NCI-H2107 treated with DMSO at 0.1 percent for 48 hours (cell line): ENCODE data around the gene IFNA2.
"Not testable (repeated sequence)": the region's sequence is repeated elsewhere in the genome, so short reads cannot be mapped to it uniquely, and the experiment has no call there.

Experiments
- DNase-seq: peaks from one replicate; lab custom pipeline; 2025; ENCODE audit not compliant: unreplicated experiment; lab: John Stamatoyannopoulos, UW

The IFNA2 gene

DNA sequence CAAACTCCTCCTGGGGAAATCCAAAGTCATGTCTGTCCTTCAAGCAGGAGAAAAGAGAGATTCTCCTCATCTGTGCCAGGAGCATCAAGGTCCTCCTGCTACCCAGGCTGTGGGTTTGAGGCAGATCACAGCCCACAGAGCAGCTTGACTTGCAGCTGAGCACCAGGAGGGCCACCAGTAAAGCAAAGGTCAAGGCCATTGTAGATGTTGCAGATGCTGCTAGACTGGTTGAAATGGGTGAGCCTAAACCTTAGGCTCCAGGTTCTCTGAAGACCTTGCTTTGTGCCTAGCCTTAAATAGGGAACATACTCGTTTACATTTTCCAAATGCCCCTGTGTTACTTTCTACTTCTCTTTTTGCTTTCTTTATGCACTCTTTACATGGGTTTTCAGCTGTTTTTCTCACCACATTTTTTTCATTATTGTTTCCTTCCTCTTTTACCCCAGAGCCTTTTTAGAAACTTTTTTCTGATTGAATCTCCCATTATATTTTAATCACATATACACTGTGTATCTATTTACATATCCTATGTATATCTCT is at the start of gene IFNA2:
IFNA2 (minus strand) TSS at position 268 of the 540 bp plus-strand sequence; CDS start at position 199, 69 bp downstream.
- no peak for DNase-seq

DNA sequence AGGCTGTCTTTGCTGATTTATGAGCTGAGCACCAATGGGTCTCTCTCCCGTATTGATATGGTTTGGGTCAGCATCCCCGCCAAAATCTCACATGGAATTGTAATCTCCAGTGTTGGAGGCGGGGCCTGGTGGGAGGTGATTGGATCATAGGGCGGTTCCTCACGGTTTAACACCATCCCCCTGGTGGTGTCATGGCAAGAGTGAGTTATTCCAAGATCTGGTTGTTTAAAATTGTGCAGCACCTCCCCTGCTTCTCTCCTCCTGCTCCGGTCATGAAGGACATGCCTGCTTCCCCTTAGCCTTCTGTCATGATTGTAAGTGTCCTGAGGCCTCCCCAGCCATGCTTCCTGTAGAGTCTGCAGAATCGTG is 49.8 kb upstream of the IFNA2 start:
- not testable (repeated sequence) for DNase-seq

DNA sequence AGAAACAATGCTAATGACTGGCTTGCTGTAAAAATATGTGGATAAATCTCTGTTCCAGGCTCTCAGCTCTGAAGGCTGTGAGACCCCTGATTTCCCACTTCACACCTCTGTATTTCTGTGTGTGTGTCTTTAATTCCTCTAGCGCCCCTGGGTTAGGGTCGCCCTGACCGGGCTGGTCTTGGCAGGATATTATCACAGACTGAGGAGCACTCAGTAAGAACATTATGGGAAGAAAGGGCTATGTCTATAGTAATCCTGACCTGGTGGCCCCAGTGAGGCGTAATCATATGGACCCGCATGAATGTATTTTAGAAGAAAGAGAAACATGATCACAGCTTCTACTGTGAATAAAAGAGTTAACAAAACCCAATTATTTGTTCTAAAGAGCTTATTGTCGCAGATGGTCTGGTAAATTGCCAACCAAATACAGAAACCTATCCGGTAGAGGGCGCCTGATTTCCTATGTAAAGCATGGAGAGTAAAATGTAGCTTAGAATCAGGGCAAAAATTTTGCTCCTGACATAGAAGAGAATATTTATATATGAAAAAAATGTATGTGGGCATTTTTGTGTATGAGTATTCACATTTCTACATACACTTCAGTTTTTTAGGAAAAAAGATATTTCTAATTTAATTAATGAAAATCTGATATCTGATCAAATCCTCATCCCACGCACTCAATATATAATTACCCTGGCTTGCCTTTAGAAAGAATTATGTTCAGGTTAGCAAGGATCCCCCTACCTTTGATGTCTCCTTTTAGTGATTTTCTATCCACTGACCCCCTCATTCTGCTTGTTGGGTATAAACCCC is 49.2 kb upstream of the IFNA2 start:
- peak; percentile 19 for DNase-seq

DNA sequence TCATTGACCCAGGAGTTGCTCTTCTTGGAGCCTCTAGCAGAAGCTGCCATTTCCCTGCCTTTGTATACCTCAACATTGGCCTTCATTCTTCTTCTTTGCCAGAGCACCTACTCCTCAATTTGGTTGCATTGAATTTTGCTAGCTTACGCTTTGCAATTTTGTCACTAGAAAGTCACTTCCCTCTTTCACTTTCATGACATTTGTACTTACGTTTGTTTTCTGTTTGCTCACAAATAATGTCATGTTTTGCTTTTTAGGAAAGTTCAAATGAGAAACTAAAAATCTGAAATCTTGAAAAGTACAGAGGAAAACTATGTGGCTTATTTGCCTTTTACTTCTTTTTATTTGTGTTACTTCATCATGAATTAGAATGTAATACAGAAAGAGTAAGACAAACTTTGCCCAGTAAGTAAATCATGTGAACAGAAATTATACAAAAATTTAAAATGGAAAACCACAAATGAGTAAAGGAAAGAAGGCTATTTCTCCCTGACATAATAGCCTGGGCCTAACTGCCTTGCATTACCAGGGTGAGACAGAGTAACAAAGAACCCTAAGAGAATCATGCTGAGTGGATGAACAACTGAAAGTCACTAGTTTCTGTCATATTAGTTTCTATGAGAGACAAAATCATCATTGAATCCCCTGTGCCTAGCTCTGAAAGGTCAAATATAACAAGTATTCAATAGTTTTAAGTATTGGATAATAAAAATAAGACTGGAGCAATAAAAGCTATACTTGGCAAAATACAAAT is 47.7 kb upstream of the IFNA2 start:
- no peak for DNase-seq

DNA sequence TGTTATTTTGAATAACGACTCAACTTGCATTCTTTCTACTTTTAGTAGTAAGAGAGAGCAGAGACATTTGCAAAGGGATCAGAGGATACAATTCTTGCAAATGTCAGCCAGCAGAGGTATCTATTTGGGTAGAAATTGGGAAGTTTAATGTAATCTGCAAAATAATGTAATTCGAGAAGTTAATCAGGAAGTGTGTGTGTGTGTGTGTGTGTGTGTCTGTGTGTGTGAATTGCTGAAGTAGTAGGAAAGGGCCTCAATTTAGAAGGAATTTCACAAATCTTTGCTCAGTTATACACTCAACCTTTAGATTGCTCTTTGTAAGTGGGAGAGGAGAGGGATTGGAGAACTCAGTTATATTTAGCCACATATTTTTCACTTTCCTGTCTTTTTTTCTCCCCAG is 44.0 kb upstream of the IFNA2 start:
- DNase-seq, result no peak

DNA sequence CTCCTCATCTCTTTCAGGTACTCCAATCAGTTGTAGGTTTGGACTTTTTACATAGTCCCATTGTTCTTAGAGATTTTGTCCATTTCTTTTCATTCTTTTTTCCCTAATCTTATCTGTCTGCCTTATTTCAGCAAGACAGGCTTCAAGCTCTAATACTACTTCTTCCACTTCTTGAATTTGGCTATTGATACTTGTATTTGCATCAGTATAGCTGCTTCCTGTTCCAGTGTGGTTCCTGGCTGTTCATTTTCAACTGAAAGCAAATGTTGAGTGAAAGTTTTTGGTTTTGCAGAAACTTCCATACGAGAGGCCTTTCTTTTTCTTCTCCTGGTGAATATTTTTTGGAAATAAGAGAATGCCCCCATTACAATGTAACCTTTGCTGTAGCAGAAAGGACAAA is 43.0 kb upstream of the IFNA2 start:
- DNase-seq, result no peak

DNA sequence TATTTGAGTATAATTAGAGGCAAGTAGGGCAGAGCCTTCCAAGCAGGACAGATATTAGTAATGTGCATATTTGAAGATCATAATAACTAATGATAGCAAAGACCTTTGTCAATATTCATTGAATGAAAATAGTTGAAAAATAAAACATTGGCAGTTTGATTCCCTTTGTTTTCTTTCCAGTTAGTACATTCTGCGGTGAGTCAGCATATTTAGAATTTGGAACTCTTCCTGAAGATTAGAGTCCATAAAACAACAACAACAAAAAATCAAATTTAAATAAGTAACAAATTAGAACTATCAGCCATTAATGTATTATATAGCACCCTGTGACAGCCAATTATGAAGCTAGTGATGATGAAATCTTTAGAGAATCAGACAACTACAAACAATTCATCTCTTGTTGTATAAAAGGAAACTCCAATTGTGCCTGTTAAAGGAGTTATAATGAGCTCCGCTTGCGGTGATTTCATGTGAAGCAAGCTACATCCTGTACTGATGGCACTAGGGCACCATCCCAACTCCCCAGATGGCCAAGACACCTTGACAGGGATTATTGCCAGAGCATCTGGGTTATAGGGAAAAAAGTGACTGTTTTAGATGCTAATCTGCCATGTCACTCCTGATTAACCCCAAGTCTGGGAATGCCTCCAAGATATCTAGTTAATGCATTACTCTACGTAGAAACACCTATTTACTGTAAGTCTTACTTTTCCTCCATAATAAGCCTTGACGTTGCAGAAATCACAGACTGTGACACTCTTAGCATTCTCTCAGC is 30.5 kb upstream of the IFNA2 start:
- no peak for DNase-seq

DNA sequence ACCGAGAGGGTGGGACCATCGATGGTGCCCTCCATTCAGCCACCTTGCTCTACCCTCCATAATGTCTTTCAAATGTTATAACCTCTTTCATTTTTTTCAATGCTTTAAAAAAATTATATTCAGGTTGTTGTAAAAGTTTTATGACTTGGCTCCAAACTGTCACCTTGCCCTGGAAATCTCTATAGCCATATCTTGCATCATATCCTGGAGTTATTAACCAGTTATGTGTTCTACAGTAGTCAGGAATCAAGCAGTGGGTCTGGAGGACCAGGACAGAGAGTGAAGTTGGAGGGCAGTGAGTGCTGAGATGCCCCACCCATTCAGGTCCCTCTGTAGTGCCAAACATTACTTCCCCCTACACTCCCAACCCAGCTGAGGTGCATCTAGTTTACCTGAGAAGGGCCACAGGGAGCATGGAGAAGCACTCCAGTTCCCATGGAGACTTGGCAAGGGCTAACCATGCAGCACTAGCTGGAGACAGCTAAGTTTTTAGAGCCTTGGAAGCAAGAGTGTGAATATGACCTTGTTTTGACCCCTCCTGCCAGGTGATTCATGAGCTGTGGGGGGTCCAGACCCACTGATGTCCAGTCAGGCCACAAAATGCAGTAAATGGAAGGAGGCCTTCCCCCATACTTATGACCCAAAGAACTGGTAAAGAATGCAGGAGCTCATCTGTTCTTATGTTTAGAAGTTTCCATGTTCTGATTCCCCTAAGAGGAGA is 29.2 kb upstream of the IFNA2 start:
- DNase-seq, result no peak

DNA sequence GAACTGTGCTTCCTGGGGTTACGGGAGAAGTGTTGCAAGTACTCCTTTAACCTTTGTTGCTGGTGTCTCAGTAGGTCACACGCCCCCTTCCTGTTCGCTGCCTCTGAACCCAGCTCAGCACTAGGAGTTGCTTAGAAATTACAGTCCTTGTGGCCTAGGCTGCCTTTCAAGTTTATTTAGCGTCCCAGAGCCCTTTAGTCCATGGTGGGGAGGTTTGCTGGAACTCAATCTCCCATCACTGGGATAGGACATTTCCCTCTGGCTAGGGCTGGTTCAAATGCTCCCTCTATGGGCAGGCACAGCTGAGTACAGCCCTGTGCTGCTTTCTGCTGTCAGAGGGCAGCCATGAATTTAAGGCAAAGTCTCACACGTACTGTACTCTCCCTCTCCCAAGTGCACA is 28.4 kb upstream of the IFNA2 start:
- no peak for DNase-seq

DNA sequence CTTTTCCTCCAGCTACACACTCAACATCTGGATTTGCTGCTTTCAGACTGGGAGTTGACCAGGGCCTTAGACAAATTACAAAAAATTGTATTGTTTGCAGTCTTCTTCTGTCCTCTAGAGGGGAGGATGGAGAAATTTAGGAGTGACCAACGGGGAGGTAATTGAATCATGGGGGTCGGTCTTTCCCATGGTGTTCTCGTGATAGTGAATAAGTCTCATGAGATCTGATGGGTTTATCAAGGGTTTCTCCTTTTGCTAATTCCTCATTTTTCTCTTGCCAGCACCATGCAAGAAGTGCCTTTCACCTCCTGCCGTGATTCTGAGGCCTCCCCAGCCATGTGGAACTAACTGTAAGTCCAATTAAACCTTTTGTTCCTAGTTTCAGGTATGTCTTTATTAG is 28.0 kb upstream of the IFNA2 start:
- DNase-seq, result no peak

DNA sequence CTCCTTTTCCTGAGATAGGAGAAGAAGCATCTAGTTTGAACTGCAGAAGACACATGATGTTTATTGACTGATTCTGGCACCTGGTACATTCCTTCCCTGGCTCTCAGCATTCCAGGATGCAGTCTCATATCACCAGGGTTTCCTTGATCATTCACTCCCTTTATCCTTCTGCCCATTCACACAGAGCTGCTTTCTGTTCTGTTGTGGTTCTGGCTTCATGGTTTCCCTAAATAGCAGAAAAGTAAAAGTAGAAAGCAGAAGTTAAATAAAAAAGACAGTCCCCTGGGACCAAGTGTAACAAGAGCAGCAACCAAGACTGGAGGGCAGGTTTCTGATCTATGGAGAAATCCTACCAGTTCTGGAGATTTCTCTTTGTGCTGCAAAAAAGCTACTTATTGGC is 26.9 kb upstream of the IFNA2 start:
- DNase-seq, result no peak

DNA sequence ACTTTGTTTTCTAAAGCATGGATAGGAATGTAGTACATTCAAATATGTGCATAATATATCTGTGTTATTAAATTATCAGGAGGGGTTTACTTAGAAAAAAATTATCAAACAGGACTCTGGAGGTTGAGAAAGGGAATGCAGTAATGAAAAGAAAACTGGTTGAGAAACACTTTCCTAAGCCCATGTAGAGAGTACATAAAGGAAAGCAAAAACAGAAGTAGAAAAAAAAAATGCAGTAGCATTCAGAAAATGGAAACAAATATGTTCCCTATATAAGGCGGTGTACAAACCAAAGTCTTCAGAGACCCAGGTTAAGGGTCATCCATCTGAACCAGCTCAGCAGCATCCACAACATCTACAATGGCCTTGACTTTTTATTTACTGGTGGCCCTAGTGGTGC is 23.6 kb upstream of the IFNA2 start, which contains the start of gene IFNA8:
IFNA8 (plus strand) TSS at position 301 of the 400 bp plus-strand sequence; CDS start at position 361, 60 bp downstream.
- no peak for DNase-seq

DNA sequence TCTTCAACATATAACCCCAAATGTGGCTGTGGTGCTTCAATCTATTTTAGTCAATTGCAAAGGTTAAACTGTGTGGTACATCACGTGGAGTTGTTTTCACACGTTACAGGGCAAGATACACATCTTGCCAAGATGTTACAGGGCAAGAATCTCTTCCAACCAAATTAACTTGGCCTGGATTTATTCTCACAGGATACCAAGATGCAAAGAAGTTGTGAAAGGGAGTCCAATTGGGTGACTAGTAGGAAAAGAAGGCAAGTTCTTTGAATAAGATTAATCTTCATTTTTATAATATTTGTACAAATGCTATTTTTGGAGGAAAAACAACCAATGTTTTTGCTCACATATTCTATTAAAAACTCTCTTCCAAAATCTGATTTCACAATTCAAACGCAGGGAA is 18.9 kb upstream of the IFNA2 start:
- no peak for DNase-seq

DNA sequence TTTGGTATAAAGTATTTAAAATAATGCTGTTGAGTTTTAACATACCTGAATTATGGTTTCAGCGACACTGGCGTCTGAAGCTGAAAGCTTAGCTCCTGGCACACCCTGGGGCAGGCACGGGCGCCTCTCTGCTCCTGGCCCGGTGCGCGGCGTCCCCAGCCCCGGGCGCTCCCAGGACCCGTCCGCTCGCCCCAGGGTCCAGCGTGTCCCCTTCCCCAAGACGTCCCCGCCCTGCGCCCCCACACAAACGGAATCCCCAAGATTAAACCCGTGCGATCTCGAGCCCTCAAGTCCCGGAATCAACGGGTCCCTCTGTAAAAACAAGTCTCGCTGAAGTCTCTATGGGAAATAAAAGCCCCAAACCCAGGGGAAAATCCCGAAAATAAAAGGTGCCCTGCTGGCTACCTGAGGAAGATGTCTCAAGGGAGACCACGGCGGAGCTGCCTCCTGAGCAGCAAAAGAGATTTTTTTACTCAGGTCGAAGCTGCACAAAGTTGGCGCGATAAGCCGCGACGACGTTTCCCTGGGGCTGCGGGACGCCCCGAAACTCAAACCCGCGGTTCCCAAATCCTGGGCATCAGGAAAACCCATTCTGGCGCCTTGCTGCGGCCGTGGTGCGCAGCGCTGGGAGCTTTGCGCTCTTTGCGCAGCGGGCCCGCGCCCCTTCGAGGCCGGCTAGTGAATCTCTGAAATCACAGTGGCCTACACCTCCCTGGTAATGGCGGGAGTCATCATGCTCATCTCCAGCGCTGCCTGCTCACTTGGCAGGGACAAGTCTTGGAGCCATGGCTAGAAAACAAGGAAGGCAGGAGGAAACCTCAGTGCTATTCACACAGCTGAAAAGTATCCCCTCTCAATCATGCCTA is 17.4 kb upstream of the IFNA2 start:
- DNase-seq, result no peak

DNA sequence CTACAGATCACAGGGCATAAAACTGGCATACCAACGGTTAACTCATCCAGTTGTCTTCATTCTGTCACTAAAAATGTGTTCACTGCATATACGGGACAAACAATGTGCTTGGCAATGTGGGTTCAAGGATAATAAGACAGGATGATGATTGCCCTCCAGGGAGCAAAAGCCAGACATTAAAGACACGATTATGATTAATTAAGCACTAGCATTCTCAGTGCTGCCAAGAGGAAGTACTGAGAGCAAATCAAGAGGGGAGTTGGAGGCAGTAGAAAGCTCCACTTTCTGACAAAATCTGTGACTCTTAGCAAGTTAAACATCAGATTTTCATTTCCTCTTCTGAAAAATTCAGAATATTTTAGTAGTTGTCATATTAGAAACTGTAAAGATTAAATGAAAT is 14.8 kb upstream of the IFNA2 start:
- no peak for DNase-seq

DNA sequence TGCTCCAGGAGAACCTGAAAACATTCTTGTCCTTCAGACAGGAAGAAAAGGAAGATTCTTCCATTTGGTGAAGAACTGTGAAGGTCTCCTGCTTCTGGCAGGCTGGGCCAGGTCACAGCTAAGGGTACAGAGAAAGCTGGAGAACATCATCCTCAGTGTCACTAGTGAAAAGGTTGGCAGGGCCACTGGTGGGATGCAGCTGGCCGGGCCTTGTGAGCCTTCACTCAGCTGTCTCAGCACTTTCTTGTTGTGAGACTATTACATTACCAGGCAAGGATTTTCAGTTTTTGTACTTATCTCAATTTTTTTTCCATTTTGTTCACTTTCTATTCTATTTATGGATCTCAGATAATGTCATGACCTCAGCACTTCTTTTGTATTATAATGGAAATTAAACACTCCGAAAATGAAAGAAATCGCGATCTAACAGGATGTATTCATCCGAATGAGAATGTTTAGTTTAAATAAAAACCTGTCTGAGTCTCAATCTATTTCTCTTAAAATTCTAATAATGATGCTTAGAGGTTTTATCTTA is 13.8 kb upstream of the IFNA2 start:
- no peak for DNase-seq

DNA sequence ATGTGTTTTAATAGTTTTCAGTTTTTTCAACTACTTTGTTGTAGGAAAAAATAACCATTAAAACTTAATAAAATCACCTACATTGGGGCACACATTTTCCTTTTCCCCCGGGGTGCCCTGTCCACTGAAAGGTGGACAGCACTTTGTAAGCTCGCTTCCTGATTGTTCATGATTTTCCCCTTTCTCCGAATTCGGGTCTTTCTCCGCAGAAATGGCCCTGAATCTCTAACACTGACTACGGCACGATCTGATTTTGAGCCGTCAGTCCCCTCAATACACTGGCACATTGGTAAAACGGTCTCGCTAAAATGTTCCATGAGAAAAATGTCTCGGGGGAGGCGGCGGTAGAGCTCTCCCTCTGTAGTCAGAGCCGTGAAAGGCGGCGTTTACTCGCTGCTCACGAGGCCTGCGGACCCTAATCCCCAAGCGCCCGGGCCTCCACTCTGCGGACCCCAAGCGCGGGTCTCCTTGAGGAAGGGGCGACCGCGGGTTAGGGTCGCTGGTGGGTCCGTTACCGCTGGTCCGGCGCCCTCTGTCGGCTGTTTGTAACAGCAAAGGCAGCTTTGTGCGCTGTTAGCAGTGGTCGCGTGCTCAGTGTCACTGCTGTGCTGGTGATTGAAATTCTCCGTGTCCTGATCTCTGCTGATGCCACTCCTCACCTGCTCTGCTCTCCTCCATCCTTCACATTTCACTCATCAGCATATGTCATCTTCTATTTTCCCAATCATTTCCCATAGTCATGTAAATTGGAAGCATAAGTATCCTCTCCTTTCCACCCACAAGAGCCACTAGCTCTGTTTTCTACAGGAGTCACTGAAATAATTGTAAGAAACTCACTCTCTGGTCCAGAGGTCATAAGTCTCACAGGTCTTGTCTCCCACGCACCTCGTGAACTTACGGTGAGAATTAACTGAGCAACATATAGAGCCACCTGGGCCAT is 10.8 kb upstream of the IFNA2 start:
- peak; percentile 1 for DNase-seq

DNA sequence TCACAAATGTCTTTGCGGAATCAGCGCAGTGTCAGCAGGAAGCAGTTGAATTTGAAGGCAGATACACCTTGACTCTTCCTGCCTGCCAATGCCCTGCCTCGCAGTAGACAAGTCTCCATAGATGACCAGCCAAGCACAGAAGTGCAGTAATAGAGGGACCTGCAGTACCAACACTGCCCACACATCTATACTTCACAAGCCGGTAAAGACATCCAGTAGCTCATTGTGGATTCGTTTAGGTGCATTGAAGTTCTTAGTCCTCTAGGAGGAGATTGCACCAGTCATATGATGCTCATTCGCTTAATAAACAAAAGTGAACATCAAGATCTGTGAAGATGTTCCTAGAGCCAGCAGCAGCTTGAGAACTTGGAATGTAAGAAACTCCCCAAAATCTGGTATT is 7.1 kb upstream of the IFNA2 start:
- DNase-seq, result no peak
